ENCODE data around the gene SMARCAL1. TPM values are rescaled to one million over a fixed set of nuclear protein-coding genes. Genes with fewer than 3 reads are reported as not detected.

The SMARCAL1 gene
- total RNA-seq, 4 donors from 2014 or later, result 11.9 to 18.7 (median 14.8) TPM

DNA sequence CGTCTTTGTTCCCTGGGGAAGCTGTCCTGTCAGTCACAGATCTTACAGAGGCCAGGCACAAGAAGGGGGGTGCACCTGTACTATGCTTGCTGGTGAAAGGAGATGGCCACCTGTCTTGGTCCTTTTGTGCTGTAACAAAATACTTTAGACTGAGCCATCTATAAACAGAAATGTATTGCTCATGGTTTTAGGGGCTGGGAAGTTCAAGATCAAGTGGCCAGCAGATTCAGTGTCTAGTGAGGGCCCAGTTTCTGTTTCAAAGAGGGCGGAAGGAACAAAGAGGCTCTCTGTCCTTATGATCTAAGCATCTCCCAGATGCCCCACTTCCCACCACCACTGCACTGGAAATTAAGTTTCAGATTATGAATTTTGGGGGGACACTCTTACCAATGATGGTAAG lies 50.9 kb downstream of the SMARCAL1 start:
- DNase-seq (ENCODE audit: low spot score in 2 of 2), result no peak
- intact Hi-C loops (cut with DNase I; ENCODE audit: low total_unique reads), result no loop called here
- no peak for TF ChIP-seq POLR2A (IDR thresholded peaks at IDR 0.05)
- TF ChIP-seq, protein P1, sequence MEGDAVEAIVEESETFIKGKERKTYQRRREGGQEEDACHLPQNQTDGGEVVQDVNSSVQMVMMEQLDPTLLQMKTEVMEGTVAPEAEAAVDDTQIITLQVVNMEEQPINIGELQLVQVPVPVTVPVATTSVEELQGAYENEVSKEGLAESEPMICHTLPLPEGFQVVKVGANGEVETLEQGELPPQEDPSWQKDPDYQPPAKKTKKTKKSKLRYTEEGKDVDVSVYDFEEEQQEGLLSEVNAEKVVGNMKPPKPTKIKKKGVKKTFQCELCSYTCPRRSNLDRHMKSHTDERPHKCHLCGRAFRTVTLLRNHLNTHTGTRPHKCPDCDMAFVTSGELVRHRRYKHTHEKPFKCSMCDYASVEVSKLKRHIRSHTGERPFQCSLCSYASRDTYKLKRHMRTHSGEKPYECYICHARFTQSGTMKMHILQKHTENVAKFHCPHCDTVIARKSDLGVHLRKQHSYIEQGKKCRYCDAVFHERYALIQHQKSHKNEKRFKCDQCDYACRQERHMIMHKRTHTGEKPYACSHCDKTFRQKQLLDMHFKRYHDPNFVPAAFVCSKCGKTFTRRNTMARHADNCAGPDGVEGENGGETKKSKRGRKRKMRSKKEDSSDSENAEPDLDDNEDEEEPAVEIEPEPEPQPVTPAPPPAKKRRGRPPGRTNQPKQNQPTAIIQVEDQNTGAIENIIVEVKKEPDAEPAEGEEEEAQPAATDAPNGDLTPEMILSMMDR (IDR thresholded peaks at IDR 0.05), result no peak
- 92 to 100% methylated on average over 2 of the region's 2 CpGs for WGBS, 2 donors
- H3K4me3 ChIP-seq (ENCODE audit: low read depth, poor library complexity, severe bottlenecking), result no peak overlapping the region

DNA sequence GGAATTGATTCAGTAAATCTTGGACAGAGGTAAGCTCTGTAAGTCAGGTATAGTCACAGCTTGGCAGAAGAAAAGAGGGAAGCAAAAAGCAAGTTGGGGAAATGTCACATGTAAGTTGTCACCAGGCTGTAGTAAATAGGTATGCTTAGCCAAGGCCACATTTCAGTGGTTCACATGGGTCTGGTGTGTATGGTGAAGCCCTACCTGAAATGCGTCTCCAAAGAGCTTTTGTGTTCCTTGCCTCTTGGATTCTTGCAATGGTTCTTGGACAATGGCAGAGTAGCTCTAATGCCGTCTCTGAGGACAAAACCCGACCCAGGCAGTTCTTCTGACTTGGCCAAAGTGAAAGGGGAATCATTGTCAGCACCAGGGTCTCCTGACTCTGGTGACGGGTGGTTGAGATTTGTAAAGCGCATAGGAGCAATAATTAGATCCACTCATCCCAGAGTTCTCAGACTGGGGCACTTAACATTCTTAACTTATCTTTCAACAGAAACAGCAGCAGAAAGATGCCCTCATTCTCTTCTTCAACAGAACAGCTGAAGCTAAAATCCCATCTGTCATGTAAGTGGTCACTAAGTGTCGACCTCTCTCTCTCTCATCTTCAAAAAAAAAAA lies 51.9 kb downstream of the SMARCAL1 start:
- TF ChIP-seq, protein P1 (IDR thresholded peaks at IDR 0.05), result no peak
- TF ChIP-seq POLR2A (IDR thresholded peaks at IDR 0.05), result no peak
- no peak for DNase-seq (ENCODE audit: low spot score in 2 of 2)
- WGBS, 2 donors, result 89 to 94% methylated on average over 6 of the region's 6 CpGs
- no peak overlapping the region for H3K4me3 ChIP-seq (ENCODE audit: low read depth, poor library complexity, severe bottlenecking)
- intact Hi-C loops (cut with DNase I; ENCODE audit: low total_unique reads), result no loop called here

DNA sequence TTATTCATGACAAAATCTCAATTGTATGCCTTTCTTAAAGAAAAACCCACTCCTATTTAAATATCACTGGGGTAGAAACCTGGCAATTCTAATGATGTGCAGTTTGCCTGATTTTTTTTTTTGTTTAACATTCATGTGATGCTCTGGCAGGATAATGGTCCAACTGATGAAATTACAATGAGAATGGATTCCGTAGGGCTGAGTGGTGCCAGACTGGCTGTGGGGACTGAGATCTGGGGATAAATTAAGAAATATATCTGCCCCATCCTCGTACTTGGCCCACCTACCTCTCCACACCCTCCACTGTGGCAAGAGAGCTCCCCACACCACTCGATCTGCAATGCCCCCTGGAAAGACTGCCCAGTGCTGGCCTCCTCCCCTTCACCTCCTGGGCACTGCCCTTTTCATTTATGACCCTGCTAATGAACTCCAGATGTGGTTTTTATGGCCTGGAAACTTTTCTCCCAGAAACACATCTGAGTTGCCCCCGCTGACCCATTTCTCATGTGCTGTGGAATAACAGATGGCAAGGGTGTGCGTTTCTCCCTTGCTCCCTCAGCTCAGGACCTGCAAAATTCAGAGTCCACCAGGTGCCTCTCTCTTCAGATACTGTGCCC lies 53.4 kb downstream of the SMARCAL1 start:
- WGBS, 2 donors, result 72 to 76% methylated on average over 5 of the region's 5 CpGs
- no peak for DNase-seq (ENCODE audit: low spot score in 2 of 2)
- intact Hi-C loops (cut with DNase I; ENCODE audit: low total_unique reads), result no loop called here
- no peak overlapping the region for H3K4me3 ChIP-seq (ENCODE audit: low read depth, poor library complexity, severe bottlenecking)
- no peak for TF ChIP-seq POLR2A (IDR thresholded peaks at IDR 0.05)
- TF ChIP-seq, protein P1 (IDR thresholded peaks at IDR 0.05), result no peak

DNA sequence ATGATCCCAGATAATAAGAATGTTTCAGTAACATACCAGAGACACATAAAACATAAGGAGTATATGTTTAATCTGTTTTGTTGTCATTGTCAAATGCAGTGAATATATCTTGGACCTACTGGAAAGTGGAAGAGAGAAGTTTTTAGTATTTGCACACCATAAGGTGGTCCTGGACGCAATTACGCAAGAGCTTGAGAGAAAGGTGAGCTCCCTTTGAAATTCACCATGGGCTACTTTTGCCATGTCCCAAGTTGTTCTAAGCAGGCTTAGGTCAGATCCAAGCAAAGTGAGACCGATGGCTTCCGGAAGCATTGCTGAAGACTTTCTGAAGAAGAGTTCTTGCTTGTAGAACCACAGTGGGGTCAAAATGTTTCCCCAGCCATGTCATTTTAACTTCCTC lies 55.6 kb downstream of the SMARCAL1 start:
- H3K4me3 ChIP-seq (ENCODE audit: low read depth, poor library complexity, severe bottlenecking), result no peak overlapping the region
- intact Hi-C loops (cut with DNase I; ENCODE audit: low total_unique reads), result no loop called here
- TF ChIP-seq POLR2A (IDR thresholded peaks at IDR 0.05), result no peak
- TF ChIP-seq, protein P1 (IDR thresholded peaks at IDR 0.05), result no peak
- WGBS, 2 donors, result 84 to 96% methylated on average over 4 of the region's 4 CpGs
- no peak for DNase-seq (ENCODE audit: low spot score in 2 of 2)

DNA sequence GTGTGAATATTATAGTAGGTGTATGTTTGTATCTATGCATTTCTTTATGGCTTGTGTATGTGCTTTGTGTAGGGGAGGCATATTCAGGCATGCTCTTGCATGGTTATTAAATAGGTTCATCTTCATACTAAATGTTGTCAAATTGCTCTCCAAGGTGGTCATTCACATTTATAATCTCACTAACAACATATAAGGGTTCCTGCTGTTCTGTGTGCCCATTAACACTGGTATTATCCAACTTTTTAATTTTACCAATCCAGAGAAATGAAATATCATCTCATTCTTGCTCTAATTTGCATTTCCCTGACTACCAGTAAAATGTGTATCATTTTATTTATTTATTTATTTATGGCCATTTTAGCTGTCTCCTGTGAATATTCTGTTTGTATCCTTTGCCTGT lies 57.4 kb downstream of the SMARCAL1 start:
- TF ChIP-seq, protein P1 (IDR thresholded peaks at IDR 0.05), result no peak
- no peak for TF ChIP-seq POLR2A (IDR thresholded peaks at IDR 0.05)
- H3K4me3 ChIP-seq (ENCODE audit: low read depth, poor library complexity, severe bottlenecking), result no peak overlapping the region
- no peak for DNase-seq (ENCODE audit: low spot score in 2 of 2)
- intact Hi-C loops (cut with DNase I; ENCODE audit: low total_unique reads), result no loop called here

DNA sequence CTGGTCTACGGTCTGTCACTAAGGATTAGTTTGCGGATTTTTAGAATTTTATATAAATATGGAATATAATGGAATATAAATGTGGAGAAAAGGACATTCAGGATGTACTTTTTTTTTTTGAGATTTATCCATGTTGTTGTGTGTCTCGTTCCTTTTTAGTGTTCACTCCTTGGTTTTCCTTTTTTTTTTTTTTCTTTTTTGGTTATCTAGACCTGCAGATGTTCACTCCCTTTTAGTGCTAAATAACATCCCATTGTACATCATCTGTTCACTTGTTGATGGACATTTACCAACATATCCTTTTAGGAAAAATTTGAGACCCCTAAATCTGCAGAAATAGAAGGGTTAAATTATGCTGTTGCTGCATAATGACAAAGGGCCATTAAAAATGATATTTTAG lies 60.9 kb downstream of the SMARCAL1 start:
- 94% methylated on average over 3 of the region's 3 CpGs for WGBS, 2 donors
- DNase-seq (ENCODE audit: low spot score in 2 of 2), result no peak
- intact Hi-C loops (cut with DNase I; ENCODE audit: low total_unique reads), result no loop called here
- TF ChIP-seq, protein P1 (IDR thresholded peaks at IDR 0.05), result no peak
- TF ChIP-seq POLR2A (IDR thresholded peaks at IDR 0.05), result no peak
- no peak overlapping the region for H3K4me3 ChIP-seq (ENCODE audit: low read depth, poor library complexity, severe bottlenecking)
